NK-92 (cell line): ENCODE results near the gene TBCC.

ENCODE experiments used
- DNase-seq: peaks from one replicate; lab custom pipeline; 2025; ENCODE audit not compliant: unreplicated experiment; lab: John Stamatoyannopoulos, UW

Gene TBCC

DNA sequence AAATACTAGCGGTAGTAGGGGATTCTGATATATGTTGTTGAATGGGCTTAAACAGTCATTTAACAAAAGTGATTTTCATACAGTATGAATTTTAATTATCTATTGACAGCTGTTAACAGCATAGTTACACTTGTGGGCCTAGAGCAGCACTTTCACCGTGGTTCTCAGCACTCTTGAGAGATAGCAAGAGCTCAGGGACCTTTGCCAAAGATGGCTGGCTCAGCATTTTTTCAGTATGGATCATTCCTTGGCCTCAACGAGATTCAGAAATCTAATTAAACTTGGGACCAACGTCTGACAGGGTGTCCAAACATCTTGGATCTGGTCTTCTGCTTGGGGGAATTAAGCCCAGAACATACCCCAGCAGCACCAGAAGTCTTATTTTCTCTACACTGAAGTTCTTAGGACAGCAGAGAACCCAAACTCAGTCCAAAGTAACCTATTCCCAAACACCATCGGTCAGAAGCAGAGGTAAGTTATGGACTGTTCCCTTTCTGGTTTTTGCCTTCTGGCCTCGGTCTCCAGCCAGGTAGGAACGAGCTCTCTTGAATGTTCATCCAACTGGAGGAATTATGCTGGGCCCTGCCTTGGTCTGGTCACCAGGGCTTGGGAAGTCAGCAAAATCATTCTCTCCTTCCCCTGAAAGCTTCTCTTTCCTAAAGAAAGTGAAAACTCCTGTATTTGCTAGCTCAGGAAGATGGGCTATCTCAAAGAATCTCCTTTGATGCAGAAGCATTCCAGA, 49.2 kb downstream of the TBCC start:
- DNase-seq, result no peak

DNA sequence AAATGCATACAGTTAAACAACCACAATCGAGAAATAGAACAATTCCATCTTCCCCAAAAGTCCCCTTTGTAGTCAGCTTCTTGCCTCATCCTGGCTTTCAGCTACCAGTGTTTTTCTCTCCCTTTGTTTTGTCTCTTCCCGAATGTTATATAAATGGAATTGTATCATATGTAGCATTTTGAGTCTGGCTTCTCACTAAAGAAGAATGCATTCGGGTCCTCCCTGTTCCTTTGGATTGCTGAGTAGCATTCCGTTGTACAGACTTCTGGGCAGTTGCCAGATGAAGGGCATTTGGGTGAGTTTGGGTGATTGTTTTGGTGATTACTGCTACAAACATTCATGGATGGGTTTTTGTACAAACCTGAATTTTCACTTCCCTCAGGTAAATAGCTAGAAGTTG, 51.3 kb downstream of the TBCC start:
- DNase-seq, result no peak
